ENCODE results near the gene MCTP1.

- TF ChIP-seq CTCF (IDR thresholded peaks at IDR 0.05; ENCODE audit: poor library complexity) (no peak), EZH2 (IDR thresholded peaks at IDR 0.05; ENCODE audit: borderline replicate concordance) (no peak), EZH2phosphoT487 (IDR thresholded peaks at IDR 0.05; ENCODE audit: low read depth, severe bottlenecking, unreplicated experiment) (no peak)
These were observed 67.0 kb downstream of the MCTP1 start for GRCh38 chr5:95217881-95218280.

All from hepatocyte (in vitro differentiated cells).